H9 (cell line): ENCODE measurements around the gene SLC16A3. TPM values are rescaled to one million over a fixed set of nuclear protein-coding genes. Genes with fewer than 3 reads are reported as not detected.

Source experiments
- DNase-seq: peaks from one replicate; pipeline ENCODE4 v3.0.0-alpha.2; 2017
- H2AFZ ChIP-seq: one replicate; pipeline ENCODE4 v1.6.1; 2013; ENCODE audit warnings: mild to moderate bottlenecking, low read length, control low read depth, moderate library complexity
- H2AK5ac ChIP-seq: 2 replicates; pipeline ENCODE4 v1.6.1; 2013; ENCODE audit warnings: low read length, control low read depth, mixed read lengths; ENCODE audit not compliant: insufficient read length
- H2BK120ac ChIP-seq: one replicate; pipeline ENCODE4 v1.6.1; 2013; ENCODE audit warnings: low read depth, mild to moderate bottlenecking, low read length, control low read depth, inconsistent platforms; ENCODE audit not compliant: poor library complexity, severe bottlenecking
- H2BK12ac ChIP-seq: 2 replicates; pipeline ENCODE4 v1.6.1; 2013; ENCODE audit warnings: low read length, control low read depth, mixed read lengths, low read depth; ENCODE audit not compliant: insufficient read length
- H2BK15ac ChIP-seq: 2 replicates; pipeline ENCODE4 v1.6.1; 2013; ENCODE audit warnings: low read depth, low read length, control low read depth
- H2BK20ac ChIP-seq: one replicate; pipeline ENCODE4 v1.6.1; 2013; ENCODE audit warnings: low read depth, mild to moderate bottlenecking, low read length, control low read depth, inconsistent platforms; ENCODE audit not compliant: poor library complexity, severe bottlenecking
- H2BK5ac ChIP-seq: 2 replicates; pipeline ENCODE4 v1.6.1; 2013; ENCODE audit warnings: low read length, control low read depth, mixed read lengths; ENCODE audit not compliant: insufficient read length
- H3K14ac ChIP-seq: 2 replicates; pipeline ENCODE4 v1.6.1; 2013; ENCODE audit warnings: low read length, control low read depth; ENCODE audit not compliant: insufficient read depth
- H3K18ac ChIP-seq: 2 replicates; pipeline ENCODE4 v1.6.1; 2013; ENCODE audit warnings: low read depth, mild to moderate bottlenecking, mixed read lengths, low read length, control low read depth; ENCODE audit not compliant: insufficient read length
- H3K23ac ChIP-seq: 2 replicates; pipeline ENCODE4 v1.6.1; 2013; ENCODE audit warnings: low read length, control low read depth, mixed read lengths, low read depth; ENCODE audit not compliant: insufficient read length
- H3K23me2 ChIP-seq: 2 replicates; pipeline ENCODE4 v1.6.1; 2013; ENCODE audit warnings: low read depth, mild to moderate bottlenecking, mixed read lengths, low read length, control low read depth; ENCODE audit not compliant: insufficient read length, poor library complexity, severe bottlenecking
- H3K27ac ChIP-seq: 2 replicates; pipeline ENCODE4 v1.5.1; 2013; ENCODE audit warnings: low read length, control low read depth, mixed read lengths, low read depth; ENCODE audit not compliant: insufficient read length
- H3K27me3 ChIP-seq: 2 replicates; pipeline ENCODE4 v1.6.1; 2013; ENCODE audit warnings: low read length, control low read depth, inconsistent platforms; ENCODE audit not compliant: insufficient read depth
- H3K4ac ChIP-seq: 2 replicates; pipeline ENCODE4 v1.6.1; 2013; ENCODE audit warnings: low read depth, mild to moderate bottlenecking, control low read depth, inconsistent platforms, low read length, moderate library complexity
- H3K4me1 ChIP-seq: 2 replicates; pipeline ENCODE4 v1.6.1; 2013; ENCODE audit warnings: low read length, control low read depth, inconsistent platforms; ENCODE audit not compliant: insufficient read depth
- H3K4me2 ChIP-seq: 2 replicates; pipeline ENCODE4 v1.6.1; 2013; ENCODE audit warnings: low read length, control low read depth, mixed read lengths; ENCODE audit not compliant: insufficient read length, insufficient read depth
- H3K56ac ChIP-seq: 2 replicates; pipeline ENCODE4 v1.6.1; 2013; ENCODE audit warnings: low read depth, mild to moderate bottlenecking, mixed read lengths, low read length, control low read depth; ENCODE audit not compliant: insufficient read length
- H3K79me1 ChIP-seq: 2 replicates; pipeline ENCODE4 v1.6.1; 2013; ENCODE audit warnings: low read depth, mild to moderate bottlenecking, moderate library complexity, low read length, control low read depth, inconsistent platforms; ENCODE audit not compliant: insufficient read depth, poor library complexity, severe bottlenecking
- H3K79me2 ChIP-seq: 2 replicates; pipeline ENCODE4 v1.6.1; 2013; ENCODE audit warnings: low read length, control low read depth, inconsistent platforms; ENCODE audit not compliant: insufficient read depth
- H3K9ac ChIP-seq: 2 replicates; pipeline ENCODE4 v1.6.1; 2013; ENCODE audit warnings: low read length, control low read depth, mixed read lengths; ENCODE audit not compliant: insufficient read length; ENCODE audit errors: extremely low read depth
- H3K9me3 ChIP-seq: one replicate; pipeline ENCODE4 v1.6.1; 2013; ENCODE audit warnings: low read depth, low read length, inconsistent platforms; ENCODE audit not compliant: control insufficient read depth
- H3T11ph ChIP-seq: one replicate; pipeline ENCODE4 v1.6.1; 2013; ENCODE audit warnings: mild to moderate bottlenecking, low read length, control low read depth, inconsistent platforms
- H4K20me1 ChIP-seq: one replicate; pipeline ENCODE4 v1.6.1; 2013; ENCODE audit not compliant: control insufficient read depth, insufficient read length, insufficient read depth
- H4K5ac ChIP-seq: 2 replicates; pipeline ENCODE4 v1.6.1; 2013; ENCODE audit warnings: low read depth, mild to moderate bottlenecking, mixed read lengths, low read length, control low read depth; ENCODE audit not compliant: insufficient read length
- H4K8ac ChIP-seq: replicated peaks from 2 replicates; pipeline ENCODE4 v1.6.1; 2013; ENCODE audit warnings: low read length, control low read depth, mixed read lengths, low read depth; ENCODE audit not compliant: insufficient read length
- H4K91ac ChIP-seq: 2 replicates; pipeline ENCODE4 v1.6.1; 2013; ENCODE audit warnings: low read depth, mild to moderate bottlenecking, moderate library complexity, mixed read lengths, low read length, control low read depth; ENCODE audit not compliant: insufficient read length
- H3K27ac Mint-ChIP-seq, 3 experiments: 2 replicates in 2 of 3; 3 replicates in 1 of 3; pipeline ENCODE4 v1.8.0; 2020 to 2021; ENCODE audit warnings: mixed read lengths in 3 of 3, mild to moderate bottlenecking in 1 of 3, moderate library complexity in 1 of 3
- H3K27me3 Mint-ChIP-seq: 2 replicates; pipeline ENCODE4 v1.8.0; 2021; ENCODE audit warnings: low read depth, mild to moderate bottlenecking, moderate library complexity, mixed read lengths
- H3K36me3 Mint-ChIP-seq, 3 experiments: 2 replicates in 2 of 3; 3 replicates in 1 of 3; pipeline ENCODE4 v1.8.0; 2020 to 2021; ENCODE audit warnings: low read depth in 3 of 3, mixed read lengths in 3 of 3; ENCODE audit not compliant: insufficient read depth in 1 of 3
- H3K4me1 Mint-ChIP-seq, 2 experiments: 2 replicates each; pipeline ENCODE4 v1.8.0; 2020; ENCODE audit warnings: mixed read lengths in 2 of 2
- H3K4me3 Mint-ChIP-seq, 2 experiments: 2 replicates in 1 of 2; 3 replicates in 1 of 2; pipeline ENCODE4 v1.8.0; 2020 to 2021; ENCODE audit warnings: mild to moderate bottlenecking in 2 of 2, mixed read lengths in 2 of 2, moderate library complexity in 1 of 2
- H3K9me3 Mint-ChIP-seq, 2 experiments: 2 replicates in 1 of 2; 3 replicates in 1 of 2; pipeline ENCODE4 v1.8.0; 2020; ENCODE audit warnings: mild to moderate bottlenecking in 2 of 2, mixed read lengths in 2 of 2, moderate library complexity in 1 of 2
- CTCF ChIP-seq: fragments of 200-600 bp; sonication (generic); conservative IDR thresholded peaks from 3 replicates; pipeline ENCODE4 v1.8.0; 2021; ENCODE audit warnings: antibody characterized with exemption, mild to moderate bottlenecking
- WGBS: extraction: QIAGEN DNeasy Blood & Tissue Kit; methylation state at CpG from one replicate; pipeline ENCODE4 v1.1.7; 2013; ENCODE audit warnings: missing lambda C conversion rate, low lambda C conversion rate, mixed read lengths; ENCODE audit not compliant: insufficient read length; ENCODE audit errors: extremely low coverage; 5-methylcytosine and 5-hydroxymethylcytosine counted together
- total RNA-seq: library from RNA; stranded (reverse); gene quantifications from 2 replicates; pipeline ENCODE4 v1.2.1, GENCODE V29; 2021

SLC16A3 gene
- total RNA-seq, 1 experiment from 2014 or later = 28.4 TPM

GRCh38 chr17:82281502-82282238 lies 52.8 kb downstream of the SLC16A3 start:
- Histone ChIP-seq H3T11ph (no peak overlapping the region), H3K4me1 (peaks cover 3% of the 10 kb centered on the region; the same call in 1 of the 2 replicates), H2BK15ac (no peak overlapping the region), H2BK5ac (no peak overlapping the region), H3K4me2 (no peak overlapping the region), H2BK20ac (no peak overlapping the region), H3K18ac (no peak overlapping the region), H3K9me3 (no peaks in the 10 kb centered on the region), H3K79me2 (no peaks in the 10 kb centered on the region), H4K20me1 (peaks cover 4% of the 10 kb centered on the region), H3K27ac (no peak overlapping the region), H2BK120ac (no peak overlapping the region), H4K8ac (no peak overlapping the region), H3K79me1 (no peaks in the 10 kb centered on the region), H3K9ac (no peak overlapping the region), H2AFZ (no peak overlapping the region), H3K23ac (no peak overlapping the region), H4K91ac (no peak overlapping the region), H2AK5ac (no peak overlapping the region), H3K14ac (no peak overlapping the region), H2BK12ac (no peak overlapping the region), H3K56ac (no peak overlapping the region), H3K27me3 (no peaks in the 10 kb centered on the region), H3K4ac (no peak overlapping the region), H3K23me2 (no peaks in the 10 kb centered on the region), H4K5ac (peak overlapping the region; percentile 4)
- DNase-seq = no peak
- no peak for TF ChIP-seq CTCF
- no CpG with 5 or more reads among the region's 22 CpGs for WGBS
- peaks cover 0 to 6% of the 10 kb centered on the region in 2 experiments; a peak in 3 of 5 replicates for H3K9me3 Mint-ChIP-seq
- no peaks in the 10 kb centered on the region for H3K36me3 Mint-ChIP-seq
- H3K27me3 Mint-ChIP-seq = peaks cover 9% of the 10 kb centered on the region
- peaks cover 23 to 42% of the 10 kb centered on the region in 2 experiments for H3K4me1 Mint-ChIP-seq
- no peak overlapping the region for H3K4me3 Mint-ChIP-seq
- H3K27ac Mint-ChIP-seq = no peak overlapping the region; a peak in 2 of 7 replicates
